Measurements from ENCODE around the gene SLIT1. TPM values are rescaled to one million over a fixed set of nuclear protein-coding genes. Genes with fewer than 3 reads are reported as not detected.

The SLIT1 gene
- total and polyA plus RNA-seq, 2 of the 8 experiments (the other 6 are each of a cell fraction or from before 2014, with no cell fraction given) = 0.70 to 0.88 TPM

DNA sequence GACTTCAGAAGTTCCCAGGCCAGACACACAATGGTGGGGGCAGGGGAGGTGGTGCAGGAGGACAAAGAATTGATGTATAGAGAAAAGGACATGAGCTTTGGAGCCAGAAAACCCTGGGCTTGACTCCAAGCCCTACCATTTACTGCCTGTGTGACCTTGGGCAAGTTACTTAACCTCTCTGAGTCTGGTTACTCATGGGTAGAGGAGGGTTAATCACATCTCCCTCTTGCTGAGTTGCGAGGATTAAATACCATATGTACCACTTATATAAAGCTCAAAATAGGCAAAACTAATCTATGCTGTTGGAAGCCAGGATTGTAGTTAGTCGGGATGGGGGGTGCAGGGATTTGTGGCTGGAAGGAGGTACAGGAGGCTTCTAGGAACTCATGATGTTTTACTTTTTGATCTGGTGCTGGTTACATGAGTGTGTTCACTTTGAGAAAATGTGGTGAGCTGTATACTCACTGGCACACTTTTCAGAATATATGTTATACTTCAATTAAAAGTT lies 106.8 kb downstream of the SLIT1 start:
- Histone ChIP-seq H2AK5ac (ENCODE audit: low read depth, low read length) (no peak overlapping the region), H3K4me3 (ENCODE audit: extremely low read depth in 1 of 4, insufficient read depth in 2 of 4, low read depth in 3 of 4, low read length in 4 of 4) (no peak overlapping the region), H2BK5ac (ENCODE audit: low read depth, low read length) (no peak overlapping the region), H2BK120ac (replicated peaks; ENCODE audit: low read depth, low read length) (no peak overlapping the region), H3K27ac (ENCODE audit: low read depth, low read length) (no peak overlapping the region), H4K20me1 (replicated peaks in 1 of 2; ENCODE audit: control insufficient read depth in 1 of 2, insufficient read depth in 2 of 2, low read length in 2 of 2) (peaks cover 0 to 1% of the 10 kb centered on the region in 2 experiments), H3K18ac (ENCODE audit: extremely low read depth, low read length) (no peak overlapping the region), H3K27me3 (replicated peaks in 1 of 4; ENCODE audit: control insufficient read depth in 3 of 4, extremely low read depth in 1 of 4, insufficient read depth in 3 of 4, low read length in 3 of 4) (no peaks in the 10 kb centered on the region), H3K9me3 (ENCODE audit: insufficient read depth in 2 of 2, low read depth in 1 of 2, low read length in 1 of 2) (no peaks in the 10 kb centered on the region), H2BK12ac (ENCODE audit: low read depth, low read length) (no peak overlapping the region), H2BK20ac (ENCODE audit: low read length) (no peak overlapping the region), H3K4me2 (ENCODE audit: insufficient read depth in 1 of 2, low read depth in 2 of 2, low read length in 2 of 2) (0 out of 4 replicates have a peak overlapping the region, but pooled peaks of 1 of the 2 experiments have one; percentile 13), H3K36me3 (ENCODE audit: control insufficient read depth in 2 of 4, insufficient read depth in 4 of 4, low read length in 3 of 4) (no peaks in the 10 kb centered on the region), H2AFZ (ENCODE audit: low read length) (no peak overlapping the region), H3K4me1 (replicated peaks in 1 of 4; ENCODE audit: control insufficient read depth in 3 of 4, insufficient read depth in 4 of 4, low read length in 3 of 4) (peaks cover 0 to 29% (median 14%) of the 10 kb centered on the region in 4 experiments; a peak in 5 of 7 replicates), H3K56ac (replicated peaks; ENCODE audit: insufficient read length, low read depth, low read length) (no peak overlapping the region), H3K79me1 (ENCODE audit: low read depth, low read length) (no peaks in the 10 kb centered on the region), H4K5ac (ENCODE audit: insufficient read length, low read depth, low read length) (no peak overlapping the region), H3K9ac (replicated peaks in 1 of 4; ENCODE audit: extremely low read depth in 1 of 4, low read depth in 3 of 4, low read length in 3 of 4) (no peak overlapping the region), H3K14ac (ENCODE audit: insufficient read length) (no peak overlapping the region), H3K79me2 (ENCODE audit: control insufficient read depth in 1 of 2, insufficient read depth in 2 of 2, low read length in 2 of 2) (no peaks in the 10 kb centered on the region), H3K23ac (ENCODE audit: insufficient read length) (no peak overlapping the region), H4K91ac (replicated peaks; ENCODE audit: insufficient read length, low read length) (no peak overlapping the region), H4K8ac (ENCODE audit: extremely low read depth, insufficient read depth, low read length) (no peak overlapping the region), H3K23me2 (ENCODE audit: low read depth, low read length) (no peaks in the 10 kb centered on the region), H3K4ac (replicated peaks; ENCODE audit: insufficient read length, low read depth, low read length) (no peak overlapping the region), H2BK15ac (ENCODE audit: low read length) (no peak overlapping the region)
- ChIA-PET POLR2A (ENCODE audit: partially characterized antibody) (no interaction called here), CTCF (ENCODE audit: partially characterized antibody) (interaction anchor here (0.9 to 42.3 kb wide), 10 partner anchors 6 to 139 kb away, joined by 3 to 1348 read pairs (median 163); partner anchors contain the start of gene SLIT1)
- 79% methylated on average over 2 of the region's 2 CpGs; no CpG with 5 or more reads in 1 of the 2 experiments for WGBS, 2 experiments (ENCODE audit: extremely low coverage in 1 of 2, insufficient coverage in 1 of 2, insufficient read length in 1 of 2, insufficient replicate concordance in 2 of 2, low coverage in 1 of 2, low lambda C conversion rate in 2 of 2, missing lambda C conversion rate in 1 of 2)
- TF ChIP-seq CTBP2 (IDR thresholded peaks at IDR 0.05; ENCODE audit: borderline replicate concordance, insufficient read depth, insufficient read length, low read length) = no peak
- no peak for TF ChIP-seq ZNF274 (IDR thresholded peaks at IDR 0.05; ENCODE audit: borderline replicate concordance, extremely low read depth, low read length)
- peak; percentile 75; the same call in 1 of the 2 replicates for TF ChIP-seq KDM1A (IDR thresholded peaks at IDR 0.05; ENCODE audit: borderline replicate concordance, low read length)
- DNase-seq (ENCODE audit: low read depth in 1 of 2, low spot score in 2 of 2) = no peak
- no peak for FAIRE-seq

All from H1 (cell line).